ENCODE results near the gene DPH7. TPM values are rescaled to one million over a fixed set of nuclear protein-coding genes. Genes with fewer than 3 reads are reported as not detected.
A peak's percentile ranks its signal among the peaks of the same experiment; 100 is the strongest.

Gene DPH7
- total and polyA plus RNA-seq, 2 experiments from 2014 or later: 28.3 to 36.9 TPM

DNA sequence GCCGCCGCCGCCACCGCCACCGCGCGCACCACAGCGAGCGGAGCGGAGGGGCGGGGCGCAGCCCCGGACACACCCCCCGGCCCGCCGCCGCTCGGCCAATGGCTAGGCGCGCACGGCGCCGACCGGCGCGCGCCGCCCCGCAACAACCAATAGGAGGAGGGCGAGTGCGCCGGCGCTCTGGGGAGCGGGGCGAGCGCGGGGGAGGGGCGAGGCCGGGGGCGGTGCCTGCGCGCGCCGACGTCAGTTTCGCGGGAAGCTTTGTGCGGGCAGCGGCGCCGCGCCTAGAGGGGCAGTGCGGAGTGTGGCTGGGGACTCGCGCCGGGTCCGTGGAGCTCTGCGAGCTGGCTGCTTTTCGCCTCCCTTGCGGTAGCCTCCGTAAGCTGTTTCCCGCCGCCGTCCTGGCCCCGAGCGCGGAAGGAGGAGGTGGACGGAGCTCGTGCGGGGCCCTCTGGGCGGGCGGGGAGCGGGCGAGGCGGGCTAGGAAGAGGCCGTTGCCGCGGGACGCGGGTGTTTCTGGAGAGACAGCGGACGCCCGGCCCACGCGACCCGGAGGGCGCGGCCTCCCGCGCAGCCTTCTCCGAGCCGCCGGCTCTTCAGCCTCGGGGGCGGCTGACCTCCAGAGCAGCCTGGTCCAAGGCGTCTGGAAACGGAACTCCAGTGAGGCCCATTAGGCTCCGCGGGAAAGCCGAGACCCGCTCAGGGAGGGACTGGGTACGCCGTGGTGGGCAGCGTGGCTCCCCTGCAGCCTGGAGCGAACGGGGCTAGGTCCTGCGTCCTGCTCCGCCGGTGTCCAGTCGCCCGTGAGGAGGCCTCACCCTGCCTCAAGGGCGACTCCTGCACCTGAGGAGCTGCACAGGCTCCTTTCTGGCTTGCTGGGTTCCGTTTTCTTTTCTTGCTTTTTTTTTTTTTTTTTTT lies 12.0 kb upstream of the DPH7 start, which contains the start of gene ZMYND19:
TSS of gene ZMYND19 (minus strand) at position 44 of the 915 bp plus-strand sequence. CDS start 249 bp downstream, outside the sequence.
- peak; percentile 97 for DNase-seq (ENCODE audit: low spot score)
- TF ChIP-seq, protein P1, sequence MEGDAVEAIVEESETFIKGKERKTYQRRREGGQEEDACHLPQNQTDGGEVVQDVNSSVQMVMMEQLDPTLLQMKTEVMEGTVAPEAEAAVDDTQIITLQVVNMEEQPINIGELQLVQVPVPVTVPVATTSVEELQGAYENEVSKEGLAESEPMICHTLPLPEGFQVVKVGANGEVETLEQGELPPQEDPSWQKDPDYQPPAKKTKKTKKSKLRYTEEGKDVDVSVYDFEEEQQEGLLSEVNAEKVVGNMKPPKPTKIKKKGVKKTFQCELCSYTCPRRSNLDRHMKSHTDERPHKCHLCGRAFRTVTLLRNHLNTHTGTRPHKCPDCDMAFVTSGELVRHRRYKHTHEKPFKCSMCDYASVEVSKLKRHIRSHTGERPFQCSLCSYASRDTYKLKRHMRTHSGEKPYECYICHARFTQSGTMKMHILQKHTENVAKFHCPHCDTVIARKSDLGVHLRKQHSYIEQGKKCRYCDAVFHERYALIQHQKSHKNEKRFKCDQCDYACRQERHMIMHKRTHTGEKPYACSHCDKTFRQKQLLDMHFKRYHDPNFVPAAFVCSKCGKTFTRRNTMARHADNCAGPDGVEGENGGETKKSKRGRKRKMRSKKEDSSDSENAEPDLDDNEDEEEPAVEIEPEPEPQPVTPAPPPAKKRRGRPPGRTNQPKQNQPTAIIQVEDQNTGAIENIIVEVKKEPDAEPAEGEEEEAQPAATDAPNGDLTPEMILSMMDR (IDR thresholded peaks at IDR 0.05; ENCODE audit: poor library complexity): no peak
- TF ChIP-seq EZH2 (IDR thresholded peaks at IDR 0.05; ENCODE audit: borderline replicate concordance) (no peak), EZH2phosphoT487 (IDR thresholded peaks at IDR 0.05; ENCODE audit: low read depth, severe bottlenecking, unreplicated experiment) (no peak)
- Histone ChIP-seq H3K27ac (peak within 1 kb of the TSS; percentile 74), H3K9me2 (replicated peaks; ENCODE audit: insufficient read depth) (no peaks in the 10 kb centered on the region), H3K27me3 (no peaks in the 10 kb centered on the region), H3K4me3 (peak within 1 kb of the TSS; percentile 92), H3K79me2 (peaks cover 28% of the 10 kb centered on the region), H3K4me1 (ENCODE audit: insufficient read depth) (peaks cover 7% of the 10 kb centered on the region), H3K36me3 (replicated peaks; ENCODE audit: insufficient read depth, low read depth) (no peaks in the 10 kb centered on the region), H2AFZ (peak within 1 kb of the TSS; percentile 94), H3K4me2 (peak within 1 kb of the TSS; percentile 98), H4K20me1 (ENCODE audit: insufficient read depth, poor library complexity, severe bottlenecking) (peaks cover 10% of the 10 kb centered on the region), H3K9me3 (ENCODE audit: low read depth) (no peaks in the 10 kb centered on the region)
- WGBS (ENCODE audit: low lambda C conversion rate, missing lambda C conversion rate): 2% methylated on average over 24 of the region's 113 CpGs

DNA sequence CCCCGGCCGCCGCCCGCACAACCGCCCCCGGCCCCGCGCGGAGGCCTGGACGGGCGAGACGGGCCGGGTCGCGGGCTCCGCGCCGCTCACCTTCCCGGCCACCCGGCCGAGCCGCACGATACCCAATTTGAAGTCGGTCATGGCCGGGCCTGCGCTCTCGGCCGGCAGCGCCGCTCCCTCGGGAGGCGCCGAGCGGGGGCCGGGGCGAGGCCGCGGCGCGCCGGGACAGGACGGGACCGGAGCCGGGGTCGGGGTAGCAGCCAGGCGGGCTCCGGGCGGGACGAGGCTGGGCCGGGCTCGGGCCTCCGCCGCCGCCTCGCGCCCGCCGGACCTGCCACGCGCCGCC lies 11.4 kb upstream of the DPH7 start:
- H3K36me3 ChIP-seq (replicated peaks; ENCODE audit: insufficient read depth, low read depth): no peaks in the 10 kb centered on the region
- H3K4me2 ChIP-seq: peak overlapping the region; percentile 98
- H3K27ac ChIP-seq: no peak overlapping the region
- no peak overlapping the region for H2AFZ ChIP-seq
- peaks cover 31% of the 10 kb centered on the region for H3K79me2 ChIP-seq
- H3K9me2 ChIP-seq (replicated peaks; ENCODE audit: insufficient read depth): no peaks in the 10 kb centered on the region
- peaks cover 7% of the 10 kb centered on the region for H3K4me1 ChIP-seq (ENCODE audit: insufficient read depth)
- peak overlapping the region; percentile 72 for H3K4me3 ChIP-seq
- no peaks in the 10 kb centered on the region for H3K27me3 ChIP-seq
- H4K20me1 ChIP-seq (ENCODE audit: insufficient read depth, poor library complexity, severe bottlenecking): peaks cover 10% of the 10 kb centered on the region
- TF ChIP-seq EZH2 (IDR thresholded peaks at IDR 0.05; ENCODE audit: borderline replicate concordance) (no peak), EZH2phosphoT487 (IDR thresholded peaks at IDR 0.05; ENCODE audit: low read depth, severe bottlenecking, unreplicated experiment) (no peak)
- TF ChIP-seq, protein P1 (IDR thresholded peaks at IDR 0.05; ENCODE audit: poor library complexity): no peak
- DNase-seq (ENCODE audit: low spot score): no peak
- no peaks in the 10 kb centered on the region for H3K9me3 ChIP-seq (ENCODE audit: low read depth)
- WGBS (ENCODE audit: low lambda C conversion rate, missing lambda C conversion rate): no CpG with 5 or more reads among the region's 61 CpGs

DNA sequence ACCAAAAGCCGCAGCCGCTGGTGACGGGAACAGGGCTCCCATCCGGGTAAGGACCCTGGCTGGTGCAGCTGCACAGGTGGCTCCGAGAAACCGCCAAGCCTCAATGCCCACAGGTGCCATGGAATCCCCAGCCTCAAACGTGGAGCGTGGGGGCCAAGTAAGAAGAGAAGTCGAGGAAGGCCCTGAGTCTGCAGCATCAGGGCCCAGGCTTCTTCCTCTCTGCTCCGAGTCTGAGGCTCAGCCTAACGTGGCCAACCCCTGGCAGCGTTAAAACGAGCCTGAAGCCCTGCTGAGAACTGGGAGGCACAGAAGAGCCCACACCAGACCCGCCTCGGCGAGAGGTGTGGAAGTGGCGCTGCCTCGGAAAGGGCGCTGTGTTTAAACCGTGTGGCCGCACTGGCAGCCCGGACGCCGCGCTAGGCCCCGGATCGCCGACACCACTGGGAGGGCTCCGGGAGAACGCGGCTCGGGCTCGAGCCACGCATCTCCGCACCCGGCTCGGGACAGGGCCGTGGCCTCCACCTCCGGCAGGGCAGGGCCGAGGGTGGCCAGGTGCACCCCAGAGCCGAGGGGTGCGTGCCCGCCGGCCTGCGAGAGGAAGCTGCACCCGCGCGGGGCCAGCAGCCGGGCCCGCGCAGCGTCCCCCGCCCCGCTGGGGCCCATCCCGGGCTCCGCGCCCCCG lies 10.9 kb upstream of the DPH7 start:
- H3K27ac ChIP-seq: peak overlapping the region; percentile 37
- peak overlapping the region; percentile 98 for H3K4me2 ChIP-seq
- H4K20me1 ChIP-seq (ENCODE audit: insufficient read depth, poor library complexity, severe bottlenecking): peaks cover 10% of the 10 kb centered on the region
- H3K9me3 ChIP-seq (ENCODE audit: low read depth): no peaks in the 10 kb centered on the region
- no peak overlapping the region for H2AFZ ChIP-seq
- H3K9me2 ChIP-seq (replicated peaks; ENCODE audit: insufficient read depth): no peaks in the 10 kb centered on the region
- no peaks in the 10 kb centered on the region for H3K36me3 ChIP-seq (replicated peaks; ENCODE audit: insufficient read depth, low read depth)
- peaks cover 31% of the 10 kb centered on the region for H3K79me2 ChIP-seq
- H3K4me3 ChIP-seq: peak overlapping the region; percentile 72
- peaks cover 7% of the 10 kb centered on the region for H3K4me1 ChIP-seq (ENCODE audit: insufficient read depth)
- TF ChIP-seq, protein P1 (IDR thresholded peaks at IDR 0.05; ENCODE audit: poor library complexity): no peak
- TF ChIP-seq EZH2phosphoT487 (IDR thresholded peaks at IDR 0.05; ENCODE audit: low read depth, severe bottlenecking, unreplicated experiment): no peak
- no peak for TF ChIP-seq EZH2 (IDR thresholded peaks at IDR 0.05; ENCODE audit: borderline replicate concordance)
- H3K27me3 ChIP-seq: no peaks in the 10 kb centered on the region
- WGBS (ENCODE audit: low lambda C conversion rate, missing lambda C conversion rate): 14% methylated on average over 40 of the region's 58 CpGs
- peak; percentile 48 for DNase-seq (ENCODE audit: low spot score)

Measured in hepatocyte (in vitro differentiated cells).